Frontal cortex (tissue), 4 donors: ENCODE measurements around the gene DET1. TPM values are rescaled to one million over a fixed set of nuclear protein-coding genes. Genes with fewer than 3 reads are reported as not detected.
"Not testable (repeated sequence)": the region's sequence is repeated elsewhere in the genome, so short reads cannot be mapped to it uniquely, and the experiment has no call there.

Experiments
- DNase-seq, 2 donors: peaks; one replicate each; pipeline ENCODE4 v3.0.0; 2012; ENCODE audit warnings: low spot score in 2 of 2
- FAIRE-seq: peaks from 2 replicates; lab custom pipeline; 2012; peaks lifted over from hg19 to GRCh38; lab: Jason Lieb, UNC
- total RNA-seq: library from RNA; depleted of rRNA; stranded (reverse); fragments of >200 nt; gene quantifications from one replicate; pipeline ENCODE4 v1.2.3, GENCODE V29; 2014
- donor health status: control.
- donor health status: control.
- donor health status: control.

DET1 gene
- total RNA-seq, 1 donor from 2014 or later: 8.2 TPM

- FAIRE-seq (no peak), DNase-seq (no peak)
These were observed 39.9 kb downstream of the DET1 start for GRCh38 chr15:88506628-88507027.

GRCh38 chr15:88505721-88506120, 40.8 kb downstream of the DET1 start:
- no peak for DNase-seq
- no peak for FAIRE-seq

- DNase-seq: no peak
- FAIRE-seq: no peak
These were observed 42.0 kb downstream of the DET1 start for GRCh38 chr15:88504445-88504844.

- FAIRE-seq (no peak), DNase-seq (no peak)
These were observed 47.5 kb downstream of the DET1 start for GRCh38 chr15:88498996-88499395.

GRCh38 chr15:88497109-88497765, 49.2 kb downstream of the DET1 start:
- FAIRE-seq: no peak

GRCh38 chr15:88493844-88494243, 52.6 kb downstream of the DET1 start:
- FAIRE-seq: no peak

More at GRCh38 chr15:88497109-88497765, 49.2 kb downstream of the DET1 start:
- DNase-seq: no peak

GRCh38 chr15:88491158-88491557, 55.3 kb downstream of the DET1 start:
- FAIRE-seq: no peak
- DNase-seq: no peak

More at GRCh38 chr15:88493844-88494243, 52.6 kb downstream of the DET1 start:
- no peak for DNase-seq

- FAIRE-seq: no peak
- DNase-seq: no peak
These were observed 56.4 kb downstream of the DET1 start for GRCh38 chr15:88490036-88490435.

GRCh38 chr15:88489321-88489720, 57.2 kb downstream of the DET1 start:
- no peak for FAIRE-seq
- no peak for DNase-seq

- FAIRE-seq (no peak), DNase-seq (no peak)
These were observed 58.5 kb downstream of the DET1 start for GRCh38 chr15:88487796-88488523.

- DNase-seq: no peak
- no peak for FAIRE-seq
These were observed 59.2 kb downstream of the DET1 start for GRCh38 chr15:88487178-88487795.

- no peak for FAIRE-seq
These were observed 61.7 kb downstream of the DET1 start for GRCh38 chr15:88484682-88485331.

GRCh38 chr15:88482263-88482662, 64.2 kb downstream of the DET1 start:
- DNase-seq (no peak), FAIRE-seq (no peak)

More at GRCh38 chr15:88484682-88485331, 61.7 kb downstream of the DET1 start:
- no peak for DNase-seq

GRCh38 chr15:88480981-88481380, 65.5 kb downstream of the DET1 start:
- DNase-seq: no peak
- FAIRE-seq: no peak

- DNase-seq (no peak), FAIRE-seq (no peak)
These were observed 67.3 kb downstream of the DET1 start for GRCh38 chr15:88479169-88479568.

- DNase-seq (no peak), FAIRE-seq (no peak)
These were observed 68.6 kb downstream of the DET1 start for GRCh38 chr15:88477904-88478303.

- no peak for FAIRE-seq
- no peak for DNase-seq
These were observed 69.4 kb downstream of the DET1 start for GRCh38 chr15:88477126-88477525.

GRCh38 chr15:88476635-88477060, 69.8 kb downstream of the DET1 start:
- DNase-seq: peak; percentile 37 to 55
- FAIRE-seq: no peak

- not testable (repeated sequence) for FAIRE-seq, DNase-seq
These were observed 72.7 kb downstream of the DET1 start for GRCh38 chr15:88473661-88474293.

GRCh38 chr15:88472225-88472624, 74.3 kb downstream of the DET1 start:
- no peak for DNase-seq
- FAIRE-seq: no peak
